ENCODE measurements around the gene BCAP31.

The BCAP31 gene

GRCh38 chrX:153672531-153673427, 51.4 kb downstream of the BCAP31 start:
- DNase-seq = no peak

- no peak for DNase-seq
Measured at GRCh38 chrX:153671589-153672530, 52.3 kb downstream of the BCAP31 start.

- DNase-seq = no peak
Measured at GRCh38 chrX:153670748-153671588, 53.2 kb downstream of the BCAP31 start.

GRCh38 chrX:153669901-153670731, 54.1 kb downstream of the BCAP31 start:
- DNase-seq = no peak

- DNase-seq = peak; percentile 43 to 61
Measured at GRCh38 chrX:153669174-153669890, 54.9 kb downstream of the BCAP31 start.

- no peak for DNase-seq
Measured at GRCh38 chrX:153668423-153669173, 55.6 kb downstream of the BCAP31 start.

GRCh38 chrX:153667956-153668396, 56.2 kb downstream of the BCAP31 start:
- peak; percentile 87 to 91 for DNase-seq

GRCh38 chrX:153667281-153667955, 56.8 kb downstream of the BCAP31 start:
- no peak for DNase-seq

- no peak for DNase-seq
Measured at GRCh38 chrX:153665726-153666306, 58.4 kb downstream of the BCAP31 start.

- no peak for DNase-seq
Measured at GRCh38 chrX:153662266-153662665, 61.9 kb downstream of the BCAP31 start.

GRCh38 chrX:153659268-153659667, 64.9 kb downstream of the BCAP31 start:
- no peak for DNase-seq

- DNase-seq = no peak
Measured at GRCh38 chrX:153657161-153657560, 67.0 kb downstream of the BCAP31 start.

- no peak for DNase-seq
Measured at GRCh38 chrX:153653556-153653955, 70.6 kb downstream of the BCAP31 start.

- peak in 1 of 2 experiments; percentile 46 for DNase-seq
Measured at GRCh38 chrX:153651540-153652079, 72.6 kb downstream of the BCAP31 start.

- DNase-seq = no peak
Measured at GRCh38 chrX:153650959-153651358, 73.2 kb downstream of the BCAP31 start.
